SH-SY5Y (cell line): Measurements from ENCODE around the gene BCOR.

Experiments
- GATA2 ChIP-seq: IDR thresholded peaks from 2 replicates; pipeline ENCODE4 v1.6.1; 2011; ENCODE audit warnings: mild to moderate bottlenecking, low read depth, low read length
- GATA3 ChIP-seq: IDR thresholded peaks from 2 replicates; pipeline ENCODE4 v1.6.1; 2011; ENCODE audit warnings: low read depth, mild to moderate bottlenecking, low read length, moderate library complexity

DNA sequence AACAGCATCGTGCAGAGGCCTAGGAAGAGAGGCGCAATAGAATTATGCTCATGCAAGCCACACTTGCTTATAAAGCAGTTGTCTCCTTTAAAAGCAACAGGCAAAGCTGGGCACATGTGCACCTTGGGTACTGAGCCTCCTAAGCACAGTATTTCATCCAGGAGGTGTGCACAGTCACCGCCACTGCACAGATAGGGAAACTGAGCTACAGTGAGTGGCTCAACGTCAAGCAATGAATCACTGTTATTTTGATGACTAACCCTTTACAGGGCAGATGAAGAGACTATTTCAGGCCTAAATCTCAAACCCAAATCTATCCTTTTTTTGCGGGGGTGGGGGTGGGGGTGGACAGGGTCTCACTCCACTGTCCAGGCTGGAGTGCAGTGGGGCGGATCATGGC is 42.3 kb downstream of the BCOR start:
- TF ChIP-seq GATA2 (no peak), GATA3 (no peak)
